ENCODE data around the gene HRAS. TPM values are rescaled to one million over a fixed set of nuclear protein-coding genes. Genes with fewer than 3 reads are reported as not detected.

The HRAS gene
- total RNA-seq, 1 donor from 2014 or later: 68.3 TPM

DNA sequence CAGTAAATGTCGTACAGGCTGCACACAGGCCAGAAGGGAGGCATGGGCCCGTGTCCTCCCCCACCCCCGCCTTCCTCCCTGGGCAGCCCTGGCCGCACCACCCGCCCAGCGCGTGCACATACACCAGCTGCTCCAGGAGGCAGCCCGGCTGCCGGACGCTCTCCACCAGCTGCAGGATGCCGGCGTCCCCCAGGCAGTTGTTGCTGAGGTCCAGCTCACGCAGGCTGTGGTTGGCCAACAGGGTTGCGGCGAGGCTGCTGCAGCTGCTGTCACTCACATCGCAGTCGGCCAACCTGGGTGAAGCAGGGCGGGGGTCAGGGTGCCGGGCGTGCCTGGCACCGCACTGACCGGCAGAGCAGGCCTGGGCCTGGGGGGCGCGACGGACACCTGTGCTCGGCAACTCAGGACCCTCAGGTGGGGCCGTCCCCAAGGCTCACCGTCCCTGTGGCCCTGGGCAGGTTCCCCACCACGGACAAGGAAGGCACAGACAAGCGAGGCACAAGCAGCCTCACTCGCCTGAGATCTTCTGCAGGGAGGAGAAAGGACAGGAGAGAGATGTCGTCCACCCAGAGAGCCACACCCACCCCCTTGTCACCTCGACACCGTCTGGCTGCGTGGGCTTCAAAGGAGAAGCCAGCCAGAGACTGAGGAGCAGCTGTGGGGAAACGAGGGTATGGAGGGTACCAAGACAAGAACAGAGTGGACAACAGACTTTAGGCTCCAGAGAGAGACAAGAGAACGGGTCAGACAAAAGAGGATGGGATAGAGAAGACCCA is 40.4 kb downstream of the HRAS start:
- Mint-ChIP-seq H3K36me3 (ENCODE audit: unreplicated experiment) (peaks cover 37% of the 10 kb centered on the region), H3K4me3 (ENCODE audit: unreplicated experiment) (no peak overlapping the region), H3K27me3 (ENCODE audit: unreplicated experiment) (no peaks in the 10 kb centered on the region), H3K4me1 (ENCODE audit: unreplicated experiment) (no peaks in the 10 kb centered on the region), H3K27ac (ENCODE audit: unreplicated experiment) (no peak overlapping the region), H3K9me3 (ENCODE audit: unreplicated experiment) (no peaks in the 10 kb centered on the region)
- TF ChIP-seq, protein P1, sequence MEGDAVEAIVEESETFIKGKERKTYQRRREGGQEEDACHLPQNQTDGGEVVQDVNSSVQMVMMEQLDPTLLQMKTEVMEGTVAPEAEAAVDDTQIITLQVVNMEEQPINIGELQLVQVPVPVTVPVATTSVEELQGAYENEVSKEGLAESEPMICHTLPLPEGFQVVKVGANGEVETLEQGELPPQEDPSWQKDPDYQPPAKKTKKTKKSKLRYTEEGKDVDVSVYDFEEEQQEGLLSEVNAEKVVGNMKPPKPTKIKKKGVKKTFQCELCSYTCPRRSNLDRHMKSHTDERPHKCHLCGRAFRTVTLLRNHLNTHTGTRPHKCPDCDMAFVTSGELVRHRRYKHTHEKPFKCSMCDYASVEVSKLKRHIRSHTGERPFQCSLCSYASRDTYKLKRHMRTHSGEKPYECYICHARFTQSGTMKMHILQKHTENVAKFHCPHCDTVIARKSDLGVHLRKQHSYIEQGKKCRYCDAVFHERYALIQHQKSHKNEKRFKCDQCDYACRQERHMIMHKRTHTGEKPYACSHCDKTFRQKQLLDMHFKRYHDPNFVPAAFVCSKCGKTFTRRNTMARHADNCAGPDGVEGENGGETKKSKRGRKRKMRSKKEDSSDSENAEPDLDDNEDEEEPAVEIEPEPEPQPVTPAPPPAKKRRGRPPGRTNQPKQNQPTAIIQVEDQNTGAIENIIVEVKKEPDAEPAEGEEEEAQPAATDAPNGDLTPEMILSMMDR (IDR thresholded peaks at IDR 0.05): no peak
- DNase-seq (ENCODE audit: extremely low spot score, unreplicated experiment): no peak

DNA sequence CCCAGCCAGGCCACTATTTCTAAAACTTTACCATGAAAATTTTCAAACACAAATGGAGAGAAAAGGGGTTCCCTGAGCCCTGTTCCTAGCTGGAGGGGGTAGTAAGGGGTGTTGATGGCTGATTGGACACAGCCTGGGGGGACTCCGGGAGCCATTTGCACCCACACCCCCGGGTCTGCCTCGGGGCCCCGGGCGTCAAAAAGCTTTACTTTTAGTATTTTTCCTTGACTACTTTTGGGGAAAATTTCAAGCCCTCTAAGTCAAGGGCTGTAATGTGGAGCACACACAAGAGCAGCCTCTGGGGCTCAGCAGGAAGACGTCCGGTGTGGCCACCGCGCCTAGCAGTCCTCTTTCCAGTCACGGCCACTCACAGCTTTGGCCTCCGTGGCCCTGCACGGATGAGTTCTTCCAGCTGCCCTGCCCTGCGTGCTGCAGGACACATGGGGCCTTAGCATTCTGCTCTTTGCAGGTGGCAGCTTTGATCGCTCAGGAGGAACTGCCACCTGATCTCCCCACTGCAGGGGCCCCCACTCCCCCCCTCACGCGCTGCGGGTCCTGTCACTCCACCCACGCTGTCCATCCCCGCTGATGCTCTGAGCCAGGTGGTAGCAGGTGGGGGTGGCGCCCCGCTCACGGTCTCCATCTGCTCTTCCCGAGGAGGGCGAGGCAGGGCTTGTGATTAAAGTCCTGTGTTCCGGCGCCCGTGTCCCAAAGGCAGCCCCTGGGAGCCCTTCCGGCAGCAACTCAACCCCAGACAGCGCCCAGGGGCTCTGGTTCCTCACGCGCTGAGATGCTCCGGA is 42.7 kb downstream of the HRAS start:
- no peak overlapping the region for H3K27ac Mint-ChIP-seq (ENCODE audit: unreplicated experiment)
- TF ChIP-seq, protein P1 (IDR thresholded peaks at IDR 0.05): no peak
- H3K9me3 Mint-ChIP-seq (ENCODE audit: unreplicated experiment): no peaks in the 10 kb centered on the region
- DNase-seq (ENCODE audit: extremely low spot score, unreplicated experiment): peak; percentile 79
- H3K36me3 Mint-ChIP-seq (ENCODE audit: unreplicated experiment): peaks cover 30% of the 10 kb centered on the region
- H3K4me1 Mint-ChIP-seq (ENCODE audit: unreplicated experiment): no peaks in the 10 kb centered on the region
- no peaks in the 10 kb centered on the region for H3K27me3 Mint-ChIP-seq (ENCODE audit: unreplicated experiment)
- no peak overlapping the region for H3K4me3 Mint-ChIP-seq (ENCODE audit: unreplicated experiment)

DNA sequence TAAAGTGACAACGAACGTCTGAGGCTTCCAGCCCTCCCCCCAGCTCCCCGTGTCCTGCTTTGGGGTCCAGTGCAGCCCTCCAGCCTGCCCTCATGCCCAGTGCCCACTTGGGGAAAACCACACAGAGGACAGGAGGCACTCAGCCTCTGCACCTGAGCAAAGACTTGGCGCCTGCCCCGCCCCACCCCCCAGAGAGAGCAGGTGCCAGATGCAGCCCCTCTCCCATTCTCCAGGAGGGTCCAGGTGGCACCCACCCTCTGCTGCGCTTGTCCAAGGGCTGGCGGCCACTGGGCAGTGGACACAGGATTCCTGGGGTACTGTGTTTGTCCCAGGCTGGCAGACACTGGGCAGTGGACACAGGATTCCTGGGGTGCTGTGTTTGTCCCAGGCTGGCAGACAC is 44.0 kb downstream of the HRAS start:
- H3K27me3 Mint-ChIP-seq (ENCODE audit: unreplicated experiment): no peaks in the 10 kb centered on the region
- DNase-seq (ENCODE audit: extremely low spot score, unreplicated experiment): no peak
- no peak overlapping the region for H3K4me3 Mint-ChIP-seq (ENCODE audit: unreplicated experiment)
- no peaks in the 10 kb centered on the region for H3K9me3 Mint-ChIP-seq (ENCODE audit: unreplicated experiment)
- H3K4me1 Mint-ChIP-seq (ENCODE audit: unreplicated experiment): no peaks in the 10 kb centered on the region
- TF ChIP-seq, protein P1 (IDR thresholded peaks at IDR 0.05): no peak
- H3K27ac Mint-ChIP-seq (ENCODE audit: unreplicated experiment): no peak overlapping the region
- peaks cover 18% of the 10 kb centered on the region for H3K36me3 Mint-ChIP-seq (ENCODE audit: unreplicated experiment)

DNA sequence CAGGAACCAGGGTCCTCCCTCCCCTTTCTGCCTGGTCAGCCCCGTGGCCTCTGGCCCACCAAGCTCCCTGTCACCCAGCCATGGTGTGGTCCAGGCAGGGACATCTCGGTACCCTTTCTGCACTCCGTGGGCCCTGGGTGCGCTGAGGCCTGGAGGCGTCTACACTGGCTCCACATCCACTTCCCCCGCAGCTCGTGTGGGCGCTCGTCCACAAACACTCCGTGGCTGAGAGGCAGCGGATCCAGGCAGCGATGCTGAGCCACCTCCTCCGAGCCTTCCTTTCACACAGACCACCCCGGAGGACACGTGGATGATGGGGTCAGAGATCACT is 44.5 kb downstream of the HRAS start:
- no peaks in the 10 kb centered on the region for H3K27me3 Mint-ChIP-seq (ENCODE audit: unreplicated experiment)
- no peaks in the 10 kb centered on the region for H3K9me3 Mint-ChIP-seq (ENCODE audit: unreplicated experiment)
- DNase-seq (ENCODE audit: extremely low spot score, unreplicated experiment): no peak
- H3K27ac Mint-ChIP-seq (ENCODE audit: unreplicated experiment): no peak overlapping the region
- TF ChIP-seq, protein P1 (IDR thresholded peaks at IDR 0.05): no peak
- H3K4me1 Mint-ChIP-seq (ENCODE audit: unreplicated experiment): no peaks in the 10 kb centered on the region
- H3K36me3 Mint-ChIP-seq (ENCODE audit: unreplicated experiment): peaks cover 16% of the 10 kb centered on the region
- H3K4me3 Mint-ChIP-seq (ENCODE audit: unreplicated experiment): no peak overlapping the region
